Epithelial cell of prostate (primary cell): ENCODE results near the gene CCDC144A.
"Not testable (repeated sequence)": the region's sequence is repeated elsewhere in the genome, so short reads cannot be mapped to it uniquely, and the experiment has no call there.

Source experiments
- DNase-seq: peaks from one replicate; pipeline ENCODE4 v3.0.0-alpha.2; 2011; ENCODE audit warnings: low read depth, low spot score
- H3K27ac ChIP-seq: fragments of 450-650 bp; 2 replicates; pipeline ENCODE4 v1.5.1; 2017; ENCODE audit warnings: mild to moderate bottlenecking

The CCDC144A gene

GRCh38 chr17:16689731-16690281, at the start of gene CCDC144A:
Gene CCDC144A (plus strand): TSS chr17:16690241. CDS start chr17:16690401, 160 bp downstream.
- H3K27ac ChIP-seq, DNase-seq: not testable (repeated sequence)

GRCh38 chr17:16649585-16649984, 40.5 kb upstream of the CCDC144A start:
- H3K27ac ChIP-seq = no peak overlapping the region
- no peak for DNase-seq

GRCh38 chr17:16652252-16652651, 37.8 kb upstream of the CCDC144A start:
- DNase-seq = no peak
- H3K27ac ChIP-seq = peak overlapping the region; percentile 94

- peak overlapping the region; percentile 94 for H3K27ac ChIP-seq
- DNase-seq = no peak
Measured at GRCh38 chr17:16652847-16653366, 37.1 kb upstream of the CCDC144A start.

GRCh38 chr17:16653367-16654041, 36.5 kb upstream of the CCDC144A start, which contains the start of gene ZNF624:
Gene ZNF624 (minus strand): TSS chr17:16653850.
- H3K27ac ChIP-seq = peak within 1 kb of the TSS; percentile 94
- peak; percentile 29 for DNase-seq

- no peak overlapping the region for H3K27ac ChIP-seq
- DNase-seq = no peak
Measured at GRCh38 chr17:16661217-16661616, 28.8 kb upstream of the CCDC144A start.

GRCh38 chr17:16662936-16663335, 27.1 kb upstream of the CCDC144A start:
- no peak for DNase-seq
- peak overlapping the region; percentile 50 for H3K27ac ChIP-seq

GRCh38 chr17:16666553-16666906, 23.5 kb upstream of the CCDC144A start:
- DNase-seq, H3K27ac ChIP-seq: not testable (repeated sequence)

- H3K27ac ChIP-seq, DNase-seq: not testable (repeated sequence)
Measured at GRCh38 chr17:16666907-16667636, 23.0 kb upstream of the CCDC144A start.

- no peak overlapping the region for H3K27ac ChIP-seq
- no peak for DNase-seq
Measured at GRCh38 chr17:16676676-16677268, 13.3 kb upstream of the CCDC144A start.

- H3K27ac ChIP-seq, DNase-seq: not testable (repeated sequence)
Measured at GRCh38 chr17:16683290-16684138, 6.5 kb upstream of the CCDC144A start.

- not testable (repeated sequence) for DNase-seq, H3K27ac ChIP-seq
Measured at GRCh38 chr17:16686019-16686418, 4.0 kb upstream of the CCDC144A start.

- not testable (repeated sequence) for DNase-seq, H3K27ac ChIP-seq
Measured at GRCh38 chr17:16687151-16687550, 2.9 kb upstream of the CCDC144A start.

GRCh38 chr17:16690447-16690846, 406 bp downstream of the CCDC144A start:
- not testable (repeated sequence) for DNase-seq

GRCh38 chr17:16697603-16698002, 7.6 kb downstream of the CCDC144A start:
- not testable (repeated sequence) for DNase-seq, H3K27ac ChIP-seq

More at GRCh38 chr17:16690447-16690846, 406 bp downstream of the CCDC144A start:
- H3K27ac ChIP-seq = not testable (repeated sequence)

GRCh38 chr17:16745492-16746203, 55.6 kb downstream of the CCDC144A start:
- DNase-seq, H3K27ac ChIP-seq: not testable (repeated sequence)

- not testable (repeated sequence) for H3K27ac ChIP-seq, DNase-seq
Measured at GRCh38 chr17:16746571-16746970, 56.5 kb downstream of the CCDC144A start.

GRCh38 chr17:16750515-16750914, 60.5 kb downstream of the CCDC144A start:
- H3K27ac ChIP-seq, DNase-seq: not testable (repeated sequence)
